Measurements from ENCODE around the gene EHD4.

DNA sequence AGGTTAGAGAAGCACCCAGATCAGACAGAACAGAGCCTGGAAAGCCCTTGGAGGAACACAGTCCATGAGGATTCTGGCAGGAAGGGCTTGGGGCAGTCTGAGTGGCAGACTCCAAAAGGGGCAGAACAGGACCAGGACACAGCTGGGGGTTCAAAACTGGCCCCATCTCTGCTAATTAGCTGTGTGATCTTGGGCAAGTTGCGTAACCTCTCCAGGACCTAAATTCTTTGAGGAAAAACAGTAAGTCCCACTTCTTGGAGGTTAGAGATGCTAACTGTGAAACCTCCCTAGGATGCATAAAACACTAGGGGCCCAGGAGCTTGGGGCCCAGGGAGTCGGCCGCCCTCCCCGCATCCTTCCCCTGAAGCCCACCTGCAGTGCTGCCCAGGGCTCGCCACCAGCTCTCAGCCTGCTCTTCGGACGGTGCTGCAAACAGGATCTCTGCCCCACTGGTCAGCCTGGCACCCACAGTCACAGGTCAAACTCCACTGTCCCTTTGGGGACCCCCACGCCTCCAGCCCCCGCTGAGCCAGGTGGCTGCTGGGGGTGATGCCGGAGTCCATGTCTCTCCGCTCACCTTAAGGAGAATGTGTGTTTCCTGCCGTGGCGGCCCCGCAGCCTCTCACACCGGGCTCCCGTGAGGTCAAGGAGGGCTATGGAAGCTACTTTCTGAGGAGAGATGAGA is 121.7 kb downstream of the EHD4 start:
- TF ChIP-seq, protein P1, sequence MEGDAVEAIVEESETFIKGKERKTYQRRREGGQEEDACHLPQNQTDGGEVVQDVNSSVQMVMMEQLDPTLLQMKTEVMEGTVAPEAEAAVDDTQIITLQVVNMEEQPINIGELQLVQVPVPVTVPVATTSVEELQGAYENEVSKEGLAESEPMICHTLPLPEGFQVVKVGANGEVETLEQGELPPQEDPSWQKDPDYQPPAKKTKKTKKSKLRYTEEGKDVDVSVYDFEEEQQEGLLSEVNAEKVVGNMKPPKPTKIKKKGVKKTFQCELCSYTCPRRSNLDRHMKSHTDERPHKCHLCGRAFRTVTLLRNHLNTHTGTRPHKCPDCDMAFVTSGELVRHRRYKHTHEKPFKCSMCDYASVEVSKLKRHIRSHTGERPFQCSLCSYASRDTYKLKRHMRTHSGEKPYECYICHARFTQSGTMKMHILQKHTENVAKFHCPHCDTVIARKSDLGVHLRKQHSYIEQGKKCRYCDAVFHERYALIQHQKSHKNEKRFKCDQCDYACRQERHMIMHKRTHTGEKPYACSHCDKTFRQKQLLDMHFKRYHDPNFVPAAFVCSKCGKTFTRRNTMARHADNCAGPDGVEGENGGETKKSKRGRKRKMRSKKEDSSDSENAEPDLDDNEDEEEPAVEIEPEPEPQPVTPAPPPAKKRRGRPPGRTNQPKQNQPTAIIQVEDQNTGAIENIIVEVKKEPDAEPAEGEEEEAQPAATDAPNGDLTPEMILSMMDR (conservative IDR thresholded peaks at IDR 0.05 in 1 of 2, IDR thresholded peaks at IDR 0.05 in 1 of 2; ENCODE audit: low read depth in 1 of 2, low read length in 2 of 2), result no peak
- TF ChIP-seq EZH2 (IDR thresholded peaks at IDR 0.05; ENCODE audit: low read length, missing control alignments), result no peak

Measured in fibroblast of lung (primary cell).